H1 (cell line): ENCODE data around the gene CYP2C18. TPM values are rescaled to one million over a fixed set of nuclear protein-coding genes. Genes with fewer than 3 reads are reported as not detected.

Experiments
- CTCF ChIA-PET: fragments of 300-600 bp; sonication (Branson Sonifier 250); formaldehyde crosslinking; loops from one replicate; lab custom pipeline; 2021; ENCODE audit not compliant: partially characterized antibody; lab: Charles Lee
- POLR2A ChIA-PET: fragments of 300-600 bp; sonication (Branson Sonifier 250); formaldehyde crosslinking; loops from one replicate; lab custom pipeline; 2021; ENCODE audit warnings: inconsistent platforms; ENCODE audit not compliant: partially characterized antibody; lab: Charles Lee
- DNase-seq, 2 experiments: peaks; one replicate each; pipeline versions ENCODE4 v3.0.0 to v3.0.0-alpha.2; 2010 to 2022; ENCODE audit warnings: low spot score in 2 of 2, low read depth in 1 of 2, mixed read lengths in 1 of 2
- FAIRE-seq: peaks from 2 replicates; lab custom pipeline; 2011; peaks lifted over from hg19 to GRCh38; lab: Jason Lieb, UNC
- H2AFZ ChIP-seq: 2 replicates; pipeline ENCODE4 v1.8.1; 2012; ENCODE audit warnings: low read length, inconsistent platforms
- H2AK5ac ChIP-seq: 2 replicates; pipeline ENCODE4 v1.6.1; 2013; ENCODE audit warnings: low read depth, low read length
- H2BK120ac ChIP-seq: replicated peaks from 2 replicates; pipeline ENCODE3; 2013; ENCODE audit warnings: low read depth, low read length, inconsistent platforms
- H2BK12ac ChIP-seq: 2 replicates; pipeline ENCODE4 v1.6.1; 2013; ENCODE audit warnings: low read depth, low read length
- H2BK15ac ChIP-seq: 2 replicates; pipeline ENCODE4 v1.6.1; 2013; ENCODE audit warnings: low read length
- H2BK20ac ChIP-seq: 2 replicates; pipeline ENCODE4 v1.6.1; 2013; ENCODE audit warnings: low read length
- H2BK5ac ChIP-seq: 2 replicates; pipeline ENCODE4 v1.6.1; 2013; ENCODE audit warnings: low read depth, low read length
- H3K14ac ChIP-seq: 2 replicates; pipeline ENCODE4 v1.6.1; 2013; ENCODE audit warnings: inconsistent platforms; ENCODE audit not compliant: insufficient read length
- H3K18ac ChIP-seq: 2 replicates; pipeline ENCODE4 v1.6.1; 2013; ENCODE audit warnings: low read length; ENCODE audit errors: extremely low read depth
- H3K23ac ChIP-seq: 2 replicates; pipeline ENCODE4 v1.6.1; 2013; ENCODE audit warnings: inconsistent platforms; ENCODE audit not compliant: insufficient read length
- H3K23me2 ChIP-seq: 2 replicates; pipeline ENCODE4 v1.6.1; 2013; ENCODE audit warnings: low read depth, low read length
- H3K27ac ChIP-seq: 2 replicates; pipeline ENCODE4 v1.6.1; 2011; ENCODE audit warnings: low read depth, low read length, inconsistent platforms
- H3K27me3 ChIP-seq, 4 experiments: replicated peaks in 1 of 4; 1 replicate in 1 of 4; 2 replicates in 3 of 4; pipeline versions ENCODE4 v1.6.1 to v1.8.1; 2011 to 2013; ENCODE audit warnings: low read length in 3 of 4, mild to moderate bottlenecking in 3 of 4, inconsistent platforms in 2 of 4, mixed read lengths in 2 of 4, moderate library complexity in 1 of 4; ENCODE audit not compliant: control insufficient read depth in 3 of 4, insufficient read depth in 3 of 4; ENCODE audit errors: extremely low read depth in 1 of 4
- H3K36me3 ChIP-seq, 4 experiments: 2 replicates each; pipeline versions ENCODE4 v1.6.1 to v1.8.1; 2011 to 2013; ENCODE audit warnings: mild to moderate bottlenecking in 4 of 4, low read length in 3 of 4, moderate library complexity in 2 of 4, control low read depth in 1 of 4, inconsistent platforms in 1 of 4; ENCODE audit not compliant: insufficient read depth in 4 of 4, control insufficient read depth in 2 of 4
- H3K4ac ChIP-seq: replicated peaks from 2 replicates; pipeline ENCODE3; 2013; ENCODE audit warnings: low read length, low read depth, mixed read lengths, inconsistent platforms; ENCODE audit not compliant: insufficient read length
- H3K4me1 ChIP-seq, 4 experiments: replicated peaks in 1 of 4; 1 replicate in 1 of 4; 2 replicates in 3 of 4; pipeline versions ENCODE4 v1.6.1 to v1.8.1; 2011 to 2013; ENCODE audit warnings: low read length in 3 of 4, inconsistent platforms in 2 of 4, mixed read lengths in 1 of 4; ENCODE audit not compliant: insufficient read depth in 4 of 4, control insufficient read depth in 3 of 4
- H3K4me2 ChIP-seq, 2 experiments: 2 replicates each; pipeline versions ENCODE4 v1.6.1 to v1.8.1; 2011 to 2013; ENCODE audit warnings: low read depth in 2 of 2, low read length in 2 of 2, control low read depth in 1 of 2, inconsistent platforms in 1 of 2, mild to moderate bottlenecking in 1 of 2; ENCODE audit not compliant: insufficient read depth in 1 of 2
- H3K4me3 ChIP-seq, 4 experiments: fragments of 200-600, 300-600 bp in 1 of 4; sonication (generic), shearing (Covaris generic), sonication (Bioruptor Twin) in 1 of 4; 2 replicates each; pipeline versions ENCODE4 v1.5.1 to v1.8.1; 2011 to 2016; ENCODE audit warnings: low read length in 4 of 4, low read depth in 3 of 4, control low read depth in 2 of 4, inconsistent platforms in 2 of 4, mild to moderate bottlenecking in 2 of 4, mixed read lengths in 1 of 4, moderate library complexity in 1 of 4; ENCODE audit not compliant: insufficient read depth in 2 of 4; ENCODE audit errors: extremely low read depth in 1 of 4
- H3K56ac ChIP-seq: replicated peaks from 2 replicates; pipeline ENCODE3; 2013; ENCODE audit warnings: low read depth, mild to moderate bottlenecking, mixed read lengths, low read length, inconsistent platforms; ENCODE audit not compliant: insufficient read length
- H3K79me1 ChIP-seq: 2 replicates; pipeline ENCODE4 v1.6.1; 2013; ENCODE audit warnings: low read depth, low read length, control low read depth
- H3K79me2 ChIP-seq, 2 experiments: 2 replicates each; pipeline versions ENCODE4 v1.6.1 to v1.8.1; 2012 to 2013; ENCODE audit warnings: low read length in 2 of 2, mild to moderate bottlenecking in 2 of 2, inconsistent platforms in 1 of 2; ENCODE audit not compliant: insufficient read depth in 2 of 2, control insufficient read depth in 1 of 2
- H3K9ac ChIP-seq, 4 experiments: replicated peaks in 1 of 4; 1 replicate in 1 of 4; 2 replicates in 3 of 4; pipeline versions ENCODE4 v1.6.1 to v1.8.1; 2011 to 2013; ENCODE audit warnings: low read depth in 3 of 4, low read length in 3 of 4, control low read depth in 2 of 4, mild to moderate bottlenecking in 2 of 4, moderate library complexity in 2 of 4, inconsistent platforms in 1 of 4; ENCODE audit errors: extremely low read depth in 1 of 4
- H3K9me3 ChIP-seq, 2 experiments: 2 replicates each; pipeline versions ENCODE4 v1.6.1 to v1.8.1; 2012 to 2013; ENCODE audit warnings: mild to moderate bottlenecking in 2 of 2, moderate library complexity in 2 of 2, control low read depth in 1 of 2, inconsistent platforms in 1 of 2, low read depth in 1 of 2, low read length in 1 of 2, mixed read lengths in 1 of 2; ENCODE audit not compliant: insufficient read depth in 2 of 2
- H4K20me1 ChIP-seq, 2 experiments: replicated peaks in 1 of 2; 2 replicates each; pipeline versions ENCODE3 to v1.8.1; 2011 to 2013; ENCODE audit warnings: inconsistent platforms in 2 of 2, low read length in 2 of 2, mild to moderate bottlenecking in 1 of 2; ENCODE audit not compliant: insufficient read depth in 2 of 2, control insufficient read depth in 1 of 2
- H4K5ac ChIP-seq: 2 replicates; pipeline ENCODE4 v1.6.1; 2013; ENCODE audit warnings: low read length, low read depth, mixed read lengths, inconsistent platforms; ENCODE audit not compliant: insufficient read length
- H4K8ac ChIP-seq: 2 replicates; pipeline ENCODE4 v1.8.0; 2013; ENCODE audit warnings: mild to moderate bottlenecking, moderate library complexity, low read length, inconsistent platforms; ENCODE audit not compliant: insufficient read depth; ENCODE audit errors: extremely low read depth
- H4K91ac ChIP-seq: replicated peaks from 2 replicates; pipeline ENCODE3; 2013; ENCODE audit warnings: low read length, mixed read lengths, inconsistent platforms; ENCODE audit not compliant: insufficient read length
- ASH2L ChIP-seq: fragments of 200-600, 300-600 bp; sonication (generic); IDR thresholded peaks from one replicate; pipeline ENCODE4 v1.7.1; 2017; ENCODE audit warnings: low read length
- ATF3 ChIP-seq: IDR thresholded peaks from 2 replicates; pipeline ENCODE4 v1.6.1; 2011; ENCODE audit warnings: low read depth, mild to moderate bottlenecking, low read length; ENCODE audit not compliant: insufficient read depth
- BACH1 ChIP-seq: IDR thresholded peaks from 2 replicates; pipeline ENCODE4 v1.6.1; 2012; ENCODE audit warnings: low read length, improper control_type of control experiment
- HDAC2 ChIP-seq, 2 experiments: fragments of 300-600 bp in 1 of 2; sonication (generic) in 1 of 2; IDR thresholded peaks; 2 replicates each; pipeline ENCODE4 v1.6.1; 2011 to 2012; ENCODE audit warnings: low read depth in 2 of 2, low read length in 2 of 2, mild to moderate bottlenecking in 2 of 2, moderate library complexity in 2 of 2, borderline replicate concordance in 1 of 2, inconsistent platforms in 1 of 2
- KDM4A ChIP-seq: IDR thresholded peaks from one replicate; pipeline ENCODE4 v1.7.1; 2012; ENCODE audit warnings: low read depth, mild to moderate bottlenecking, moderate library complexity, low read length, inconsistent platforms; ENCODE audit not compliant: severe bottlenecking
- MAX ChIP-seq: IDR thresholded peaks from 2 replicates; pipeline ENCODE4 v1.6.1; 2012; ENCODE audit warnings: inconsistent platforms
- POU5F1 ChIP-seq: IDR thresholded peaks from 2 replicates; pipeline ENCODE4 v1.6.1; 2011; ENCODE audit warnings: low read depth, mild to moderate bottlenecking, low read length, moderate library complexity
- RAD21 ChIP-seq, 2 experiments: IDR thresholded peaks in 1 of 2; conservative IDR thresholded peaks in 1 of 2; 2 replicates each; pipeline ENCODE4 v1.6.1; 2011; ENCODE audit warnings: low read depth in 2 of 2, low read length in 2 of 2, improper control_type of control experiment in 1 of 2, inconsistent platforms in 1 of 2, mild to moderate bottlenecking in 1 of 2, moderate library complexity in 1 of 2
- SIRT6 ChIP-seq: IDR thresholded peaks from one replicate; pipeline ENCODE4 v1.7.1; 2012; ENCODE audit warnings: low read length, inconsistent platforms
- SP2 ChIP-seq: IDR thresholded peaks from 2 replicates; pipeline ENCODE4 v1.6.1; 2012; ENCODE audit warnings: mild to moderate bottlenecking, low read length, inconsistent platforms
- TBP ChIP-seq: IDR thresholded peaks from 2 replicates; pipeline ENCODE4 v1.6.1; 2011; ENCODE audit warnings: low read depth, low read length, improper control_type of control experiment
- USF2 ChIP-seq: IDR thresholded peaks from 2 replicates; pipeline ENCODE4 v1.6.1; 2011; ENCODE audit warnings: low read length, improper control_type of control experiment
- WGBS, 2 experiments: shearing (Covaris generic) in 1 of 2; methylation state at CpG; one replicate each; pipeline versions ENCODE4 v1.1.6 to v1.1.7; 2013 to 2015; ENCODE audit warnings: low lambda C conversion rate in 2 of 2, mixed read lengths in 2 of 2, inconsistent platforms in 1 of 2, low coverage in 1 of 2, missing lambda C conversion rate in 1 of 2; ENCODE audit not compliant: insufficient replicate concordance in 2 of 2, insufficient coverage in 1 of 2, insufficient read length in 1 of 2; ENCODE audit errors: extremely low coverage in 1 of 2, missing lambda C conversion rate in 1 of 2; 5-methylcytosine and 5-hydroxymethylcytosine counted together
- polyA plus RNA-seq, 7 experiments: library from polyadenylated mRNA; depleted of rRNA in 3 of 7; stranded (reverse) in 5 of 7; unstranded in 2 of 7; fragments of >200 nt in 5 of 7; fragments of 200-250 nt in 2 of 7; gene quantifications; 1 replicate in 5 of 7; 2 replicates in 1 of 7; 4 replicates in 1 of 7; pipeline versions ENCODE4 v1.2.1 to v1.2.3, GENCODE V29; 2011 to 2013; ENCODE audit warnings: missing spikeins in 2 of 7, mixed read lengths in 2 of 7
- total RNA-seq: library from RNA; stranded (reverse); fragmentation: NEBNext Ultra II Directional; extraction: Animal tissue kit (Norgen Biotek cat#: 25700); gene quantifications from 2 replicates; pipeline ENCODE4 v1.2.1, GENCODE V29; 2021

The CYP2C18 gene
- total and polyA plus RNA-seq, 2 of the 8 experiments (the other 6 are each of a cell fraction or from before 2014, with no cell fraction given), result 0.17 TPM; not detected in 1

GRCh38 chr10:94777886-94778458 is 94.4 kb downstream of the CYP2C18 start:
- H3K18ac ChIP-seq, result no peak overlapping the region
- H3K23me2 ChIP-seq, result no peaks in the 10 kb centered on the region
- H2BK120ac ChIP-seq, result no peak overlapping the region
- CTCF ChIA-PET, result interaction anchor here (1.4 kb wide), 1 partner anchor 150 kb away, joined by 4 read pairs; no protein-coding TSS in a partner anchor
- FAIRE-seq (no peak), DNase-seq (no peak)
- no peak overlapping the region for H4K91ac ChIP-seq
- H3K27ac ChIP-seq, result no peak overlapping the region
- POLR2A ChIA-PET, result no interaction called here
- H3K27me3 ChIP-seq, result no peaks in the 10 kb centered on the region
- no peaks in the 10 kb centered on the region for H3K4me1 ChIP-seq
- no peak overlapping the region for H4K8ac ChIP-seq
- H3K56ac ChIP-seq, result no peak overlapping the region
- no peak overlapping the region for H2BK12ac ChIP-seq
- no peak overlapping the region for H3K4me3 ChIP-seq
- no peak overlapping the region for H2BK20ac ChIP-seq
- no peaks in the 10 kb centered on the region for H3K79me2 ChIP-seq
- H4K20me1 ChIP-seq, result no peaks in the 10 kb centered on the region
- no peak overlapping the region for H4K5ac ChIP-seq
- WGBS, 2 experiments, result 85% methylated on average over 5 of the region's 5 CpGs; no CpG with 5 or more reads in 1 of the 2 experiments
- H3K9ac ChIP-seq, result no peak overlapping the region
- no peak overlapping the region for H2BK15ac ChIP-seq
- no peak overlapping the region for H2AFZ ChIP-seq
- no peak overlapping the region for H2BK5ac ChIP-seq
- H2AK5ac ChIP-seq, result no peak overlapping the region
- no peak overlapping the region for H3K14ac ChIP-seq
- H3K9me3 ChIP-seq, result no peaks in the 10 kb centered on the region
- H3K4ac ChIP-seq, result no peak overlapping the region
- no peak overlapping the region for H3K23ac ChIP-seq
- H3K4me2 ChIP-seq, result no peak overlapping the region
- H3K36me3 ChIP-seq, result no peaks in the 10 kb centered on the region
- H3K79me1 ChIP-seq, result no peaks in the 10 kb centered on the region
- no peak for TF ChIP-seq ASH2L
- no peak for TF ChIP-seq BACH1
- TF ChIP-seq HDAC2 (IDR thresholded peaks at IDR 0.05; ENCODE audit: borderline replicate concordance in 1 of 2, low read depth in 2 of 2, low read length in 2 of 2), result no peak
- TF ChIP-seq POU5F1, result no peak
- no peak for TF ChIP-seq SP2
- TF ChIP-seq USF2, result no peak
- TF ChIP-seq TBP, result no peak
- no peak for TF ChIP-seq MAX
- TF ChIP-seq ATF3, result no peak
- no peak for TF ChIP-seq KDM4A
- TF ChIP-seq SIRT6, result no peak
- no peak for TF ChIP-seq RAD21 (IDR thresholded peaks at IDR 0.05 in 1 of 2, conservative IDR thresholded peaks at IDR 0.05 in 1 of 2; ENCODE audit: low read depth in 2 of 2, low read length in 2 of 2)
